Smooth muscle cell of the brain vasculature (primary cell): ENCODE data around the gene DOC2B.
"Not testable (repeated sequence)": the region's sequence is repeated elsewhere in the genome, so short reads cannot be mapped to it uniquely, and the experiment has no call there.

Experiments used
- DNase-seq: peaks from one replicate; pipeline ENCODE4 v3.0.0-alpha.2; 2012; ENCODE audit warnings: low read depth, low spot score

The DOC2B gene

DNA sequence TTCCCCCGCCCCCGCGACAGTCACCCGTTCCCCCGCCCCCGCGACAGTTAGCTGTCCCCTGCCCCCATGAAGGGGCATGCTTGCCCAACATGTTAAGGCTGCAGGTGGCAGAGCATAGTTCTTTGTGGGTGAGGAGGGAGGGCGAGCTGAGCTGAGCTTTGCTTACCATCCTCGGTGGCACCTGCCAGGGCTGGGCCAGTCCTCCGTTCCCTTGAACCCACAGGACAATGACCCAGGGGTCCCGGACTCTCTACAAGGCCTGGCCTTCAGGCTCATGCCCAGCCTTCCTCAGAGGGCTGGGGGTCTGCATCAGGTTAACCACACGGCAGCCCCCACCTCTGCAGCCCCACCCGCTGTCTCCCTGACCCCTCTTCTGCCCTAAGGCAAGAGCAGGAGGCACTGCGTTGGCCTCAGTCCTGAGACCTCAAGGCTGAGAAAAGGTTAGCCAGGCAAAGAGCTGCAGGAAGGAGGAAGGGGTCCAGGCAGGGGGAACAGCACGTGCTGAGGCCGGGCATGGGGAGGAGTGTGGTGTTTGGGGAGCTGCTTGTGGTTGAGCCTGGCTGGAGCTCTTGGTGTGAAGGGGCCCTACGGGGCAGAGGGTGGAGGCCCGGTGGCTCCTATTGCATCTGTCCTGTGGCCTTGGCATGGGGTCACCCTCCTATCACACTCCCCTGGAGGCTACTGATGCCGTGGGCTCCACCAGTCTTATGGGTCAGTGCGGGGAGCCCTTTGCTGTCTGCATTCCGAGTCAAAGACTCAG lies 11.4 kb upstream of the DOC2B start:
- DNase-seq, result no peak

- no peak for DNase-seq
Observed at GRCh38 chr17:189444-189843, 8.0 kb upstream of the DOC2B start.

- no peak for DNase-seq
Observed at GRCh38 chr17:187130-187529, 5.7 kb upstream of the DOC2B start.

DNA sequence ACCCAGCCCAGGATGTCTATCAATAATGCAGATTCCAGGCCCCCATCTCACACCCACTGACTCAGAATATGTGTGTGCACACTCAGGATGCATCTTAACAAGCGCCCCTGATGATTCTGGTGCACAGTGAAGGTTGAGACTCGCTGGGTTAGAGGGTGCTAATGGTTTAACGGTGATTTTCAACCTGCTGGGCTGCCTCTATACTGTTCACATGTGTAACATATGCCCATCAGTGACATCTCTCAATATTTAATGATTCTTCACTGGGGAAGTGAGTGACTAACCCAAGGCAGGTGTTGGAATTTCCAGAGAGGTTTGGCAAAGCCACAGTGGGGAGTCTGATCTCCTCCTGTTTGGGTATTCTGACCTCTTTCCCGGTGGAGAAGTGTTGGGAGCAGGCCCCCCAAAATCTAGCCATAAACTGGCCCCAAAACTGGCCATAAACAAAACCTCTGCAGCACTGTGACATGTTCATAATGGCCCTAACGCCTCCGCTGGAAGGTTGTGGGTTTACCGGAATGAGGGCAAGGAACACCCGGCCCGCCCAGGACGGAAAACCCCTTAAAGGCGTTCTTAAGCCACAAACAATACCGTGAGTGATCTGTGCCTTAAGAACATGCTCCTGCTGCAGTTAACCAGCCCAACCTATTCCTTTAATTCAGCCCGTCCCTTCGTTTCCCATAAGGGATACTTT lies 4.1 kb upstream of the DOC2B start:
- DNase-seq, result no peak

- DNase-seq, result no peak
Observed at GRCh38 chr17:183021-183420, 1.6 kb upstream of the DOC2B start.

- no peak for DNase-seq
Observed at GRCh38 chr17:182050-182751, 751 bp upstream of the DOC2B start.

GRCh38 chr17:180381-181244 lies 837 bp downstream of the DOC2B start:
- DNase-seq, result no peak

DNA sequence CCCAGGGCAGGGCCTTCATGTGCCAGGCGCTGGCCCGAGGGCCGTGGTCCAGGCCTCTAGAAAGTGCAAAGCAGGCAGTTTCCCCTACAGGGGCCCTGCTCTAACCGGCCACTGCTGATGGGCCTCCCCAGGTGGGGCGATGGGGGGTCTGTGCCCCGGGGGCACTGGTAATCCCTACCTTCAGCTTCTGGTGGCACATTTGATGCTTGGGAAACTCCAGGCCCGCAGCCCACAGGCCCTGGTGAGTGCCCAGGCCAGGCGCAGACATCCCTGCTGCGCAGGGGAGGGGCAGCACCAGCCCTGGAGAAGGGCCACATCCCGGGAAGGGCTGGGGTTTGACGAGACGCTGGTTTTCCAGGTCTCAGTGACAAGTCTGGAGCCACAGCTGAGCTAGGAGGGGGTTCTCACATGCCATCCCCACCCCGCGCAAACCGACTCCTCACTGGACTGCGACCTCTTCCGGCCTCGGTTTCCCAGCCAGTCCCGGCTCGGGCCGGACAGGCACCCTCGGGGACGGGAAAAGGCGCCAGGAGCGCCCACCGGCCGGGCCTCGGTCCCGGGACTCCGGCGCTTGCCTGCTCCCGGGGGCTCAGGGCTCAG lies 1.6 kb downstream of the DOC2B start:
- no peak for DNase-seq

- no peak for DNase-seq
Observed at GRCh38 chr17:179066-179432, 2.4 kb downstream of the DOC2B start.

GRCh38 chr17:178292-179065 lies 3.0 kb downstream of the DOC2B start:
- no peak for DNase-seq

GRCh38 chr17:177762-178161 lies 3.7 kb downstream of the DOC2B start:
- DNase-seq, result no peak

GRCh38 chr17:177155-177554 lies 4.3 kb downstream of the DOC2B start:
- no peak for DNase-seq

DNA sequence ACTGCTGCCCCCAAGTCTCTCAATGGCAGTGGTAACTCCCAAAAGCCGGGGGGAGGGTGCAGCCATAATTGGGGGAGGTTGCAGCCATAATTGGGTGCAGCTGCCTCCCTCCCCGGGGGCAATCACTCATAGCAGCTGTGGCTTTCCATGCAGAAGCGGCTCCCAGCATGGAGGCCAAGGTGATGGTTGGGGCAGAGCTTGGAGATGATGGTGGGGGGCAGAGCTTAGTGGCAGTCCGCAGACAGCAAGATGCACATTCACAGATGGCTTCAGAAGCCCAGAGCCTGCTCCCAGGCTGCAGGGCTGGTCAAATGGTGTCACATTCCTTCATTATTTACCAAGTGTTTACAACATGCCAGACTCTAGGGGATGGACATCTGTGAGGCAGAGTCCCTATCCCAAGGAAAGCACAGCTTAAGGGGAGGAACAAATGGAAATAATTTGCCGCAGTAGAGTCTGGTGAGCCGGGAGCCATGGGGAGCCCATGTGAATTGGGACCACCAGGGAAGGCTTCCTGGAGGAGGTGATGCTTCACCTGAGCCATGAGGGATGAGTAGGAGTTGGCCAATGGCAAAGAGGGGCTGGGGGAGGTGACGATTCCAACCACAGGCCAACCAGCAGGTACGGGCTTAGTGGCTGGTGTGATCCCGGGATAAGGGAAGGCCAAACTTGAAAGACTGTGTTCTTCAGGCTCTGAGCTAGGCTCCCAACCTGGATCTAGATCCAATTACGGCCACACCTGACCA lies 8.1 kb downstream of the DOC2B start:
- no peak for DNase-seq

GRCh38 chr17:172401-172800 lies 9.0 kb downstream of the DOC2B start:
- no peak for DNase-seq

DNA sequence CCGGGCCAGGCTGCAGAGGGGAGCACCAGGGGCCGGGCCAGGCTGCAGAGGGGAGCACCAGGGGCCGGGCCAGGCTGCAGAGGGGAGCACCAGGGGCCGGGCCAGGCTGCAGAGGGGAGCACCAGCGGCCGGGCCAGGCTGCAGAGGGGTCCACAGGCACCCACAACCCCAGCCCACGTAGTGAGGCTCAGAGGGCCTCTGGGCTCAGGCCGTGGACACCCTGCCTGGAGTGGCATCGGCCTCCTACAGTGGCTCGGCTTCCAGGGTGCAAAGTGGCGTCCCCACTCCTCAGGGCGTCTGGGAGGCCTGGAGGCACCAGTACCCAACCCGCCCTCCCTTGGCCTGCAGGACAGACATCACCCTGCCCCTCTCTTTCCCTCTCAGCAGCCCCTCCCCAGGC lies 9.6 kb downstream of the DOC2B start:
- DNase-seq, result no peak

GRCh38 chr17:170130-170670 lies 11.2 kb downstream of the DOC2B start:
- DNase-seq, result no peak

GRCh38 chr17:168614-169013 lies 12.8 kb downstream of the DOC2B start:
- DNase-seq, result not testable (repeated sequence)

- no peak for DNase-seq
Observed at GRCh38 chr17:165939-166338, 15.5 kb downstream of the DOC2B start.
